Ishikawa (cell line): ENCODE results near the gene FER.

Source experiments
- CEBPB ChIP-seq: IDR thresholded peaks from 2 replicates; pipeline ENCODE4 v1.6.1; 2012
- EGR1 ChIP-seq: IDR thresholded peaks from 2 replicates; pipeline ENCODE4 v1.6.1; 2012
- EP300 ChIP-seq: IDR thresholded peaks from 2 replicates; pipeline ENCODE4 v1.6.1; 2012; ENCODE audit warnings: borderline replicate concordance
- MAX ChIP-seq: IDR thresholded peaks from 2 replicates; pipeline ENCODE4 v1.6.1; 2012
- NFIC ChIP-seq: IDR thresholded peaks from 2 replicates; pipeline ENCODE4 v1.6.1; 2012
- RAD21 ChIP-seq: IDR thresholded peaks from 2 replicates; pipeline ENCODE4 v1.6.1; 2012; ENCODE audit warnings: low read depth
- REST ChIP-seq: IDR thresholded peaks from 2 replicates; pipeline ENCODE4 v1.6.1; 2012; ENCODE audit warnings: low read depth, mild to moderate bottlenecking
- TAF1 ChIP-seq: IDR thresholded peaks from 2 replicates; pipeline ENCODE4 v1.6.1; 2012; ENCODE audit warnings: low read depth, mild to moderate bottlenecking
- TEAD4 ChIP-seq: IDR thresholded peaks from 2 replicates; pipeline ENCODE4 v1.6.1; 2012
- YY1 ChIP-seq: IDR thresholded peaks from 2 replicates; pipeline ENCODE4 v1.6.1; 2012; ENCODE audit warnings: low read depth
- ZBTB7A ChIP-seq: IDR thresholded peaks from 2 replicates; pipeline ENCODE4 v1.6.1; 2012; ENCODE audit warnings: low read depth

GRCh38 chr5:109063223-109063622 lies 315.5 kb downstream of the FER start:
- TF ChIP-seq ZBTB7A: no peak
- TF ChIP-seq CEBPB: no peak
- TF ChIP-seq EP300: no peak
- no peak for TF ChIP-seq NFIC
- no peak for TF ChIP-seq MAX
- TF ChIP-seq TEAD4: no peak
- TF ChIP-seq YY1: no peak
- TF ChIP-seq REST: no peak
- no peak for TF ChIP-seq RAD21
- no peak for TF ChIP-seq EGR1
- TF ChIP-seq TAF1: no peak
